Measurements from ENCODE around the gene MTMR1.

- TF ChIP-seq CTCF (IDR thresholded peaks at IDR 0.05; ENCODE audit: borderline replicate concordance, extremely low read depth, low read length, poor library complexity, severe bottlenecking), result no peak
- TF ChIP-seq EZH2 (IDR thresholded peaks at IDR 0.05; ENCODE audit: borderline replicate concordance, low read depth, low read length, severe bottlenecking), result no peak
These were observed 81.8 kb downstream of the MTMR1 start for GRCh38 chrX:150774798-150775568.

Measured in DND-41 (cell line).